Activated T-helper 1 cell treated with anti-CD3 and anti-CD28 coated beads, Interleukin-12 subunit alpha, Interleukin-12 subunit beta, Interleukin-2, Interleukin-4 antibody, amounts not matched to agents 30 ng/mL and 10 ng/mL and 1 ng/mL, durations not matched to agents 14 hours and 24 hours and 36 hours (primary cell): ENCODE measurements around the gene GARNL3. TPM values are rescaled to one million over a fixed set of nuclear protein-coding genes. Genes with fewer than 3 reads are reported as not detected.

Experiments used
- DNase-seq: peaks from one replicate; pipeline ENCODE4 v3.0.0; 2021; ENCODE audit warnings: low spot score
- H3K27ac Mint-ChIP-seq: one replicate; pipeline ENCODE4 v1.8.0; 2021; ENCODE audit warnings: mild to moderate bottlenecking, mixed read lengths
- H3K27me3 Mint-ChIP-seq: one replicate; pipeline ENCODE4 v1.8.0; 2022; ENCODE audit warnings: mild to moderate bottlenecking, moderate library complexity, mixed read lengths; ENCODE audit not compliant: insufficient read depth
- H3K36me3 Mint-ChIP-seq: one replicate; pipeline ENCODE4 v1.8.0; 2021; ENCODE audit warnings: low read depth, mixed read lengths
- H3K4me1 Mint-ChIP-seq: one replicate; pipeline ENCODE4 v1.8.0; 2021; ENCODE audit warnings: low read depth, mixed read lengths
- H3K4me3 Mint-ChIP-seq: one replicate; pipeline ENCODE4 v1.8.0; 2021; ENCODE audit warnings: mild to moderate bottlenecking, moderate library complexity, mixed read lengths
- H3K9me3 Mint-ChIP-seq: one replicate; pipeline ENCODE4 v1.8.0; 2021; ENCODE audit warnings: mixed read lengths
- intact Hi-C: fragments of 100-400 bp; cut with micrococcal nuclease; formaldehyde crosslinking; loops from one replicate; pipeline ENCODE4 v1.15.1; 2024
- total RNA-seq: library from RNA; stranded (reverse); gene quantifications from 2 replicates; pipeline ENCODE4 v1.2.3, GENCODE V29; 2022

GARNL3 gene
- total RNA-seq, 1 donor from 2014 or later, result 2.0 TPM

DNA sequence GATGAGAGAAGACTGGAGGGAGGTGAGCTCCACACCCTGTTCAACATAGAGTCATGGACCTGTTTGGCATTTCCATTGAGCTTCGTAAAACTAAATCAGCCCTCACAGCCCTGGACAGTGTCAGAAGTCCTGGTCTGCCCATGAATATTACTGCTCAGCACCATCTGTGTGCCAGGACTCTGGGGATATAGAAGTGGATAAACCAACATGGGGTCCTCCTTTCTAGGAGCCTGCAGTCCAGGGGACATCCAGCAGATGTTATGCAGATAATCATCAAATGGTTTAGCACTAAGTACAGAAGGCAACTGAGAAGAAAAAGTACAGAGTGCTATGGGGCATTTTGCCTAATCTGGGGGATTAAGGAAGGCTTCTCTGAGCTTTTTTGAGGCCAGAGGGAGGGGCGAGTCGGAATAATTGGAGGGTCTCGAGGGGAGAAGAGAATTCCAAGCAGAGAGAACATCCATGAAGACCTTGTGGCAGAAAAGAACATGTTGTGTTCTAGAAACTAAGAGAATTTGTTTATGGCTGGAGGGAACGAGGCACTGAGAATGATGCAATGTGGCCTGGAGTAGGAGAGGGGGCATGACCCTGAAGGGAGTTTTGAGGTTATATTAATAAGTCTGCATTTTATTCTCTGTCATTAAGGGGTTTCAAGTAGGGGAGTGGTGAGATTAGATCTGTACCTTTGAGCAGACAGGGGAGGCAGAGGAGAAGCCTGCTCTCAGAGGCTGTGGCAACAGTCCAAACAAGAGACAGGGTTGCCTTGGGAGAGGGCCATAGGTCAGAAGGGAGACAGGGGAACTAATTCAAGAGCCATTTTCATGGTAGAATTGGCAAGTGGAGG lies 68.9 kb downstream of the GARNL3 start:
- Mint-ChIP-seq H3K36me3 (no peaks in the 10 kb centered on the region), H3K9me3 (no peaks in the 10 kb centered on the region), H3K27me3 (peaks cover 20% of the 10 kb centered on the region), H3K27ac (no peak overlapping the region), H3K4me3 (no peak overlapping the region), H3K4me1 (no peaks in the 10 kb centered on the region)
- intact Hi-C loops, result no loop called here
- no peak for DNase-seq

DNA sequence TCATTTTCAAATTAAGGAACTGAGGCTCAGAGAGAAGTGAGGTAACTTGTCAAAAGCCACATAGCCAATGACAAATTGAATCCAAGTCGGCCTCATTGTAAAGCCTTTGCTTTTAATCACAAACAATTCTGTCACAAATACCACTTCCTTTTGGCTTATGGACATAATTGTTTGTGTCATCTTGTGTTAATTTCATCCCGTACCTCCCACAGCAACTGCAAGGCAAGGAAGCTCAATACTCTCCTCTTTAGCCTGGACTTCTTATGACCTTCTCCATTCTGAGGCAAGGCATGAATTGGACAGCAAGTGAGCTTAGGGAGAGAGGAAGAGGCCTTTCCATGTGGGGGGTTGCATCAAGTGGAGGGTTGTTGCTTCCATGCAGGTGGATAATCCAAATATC lies 70.2 kb downstream of the GARNL3 start:
- H3K4me3 Mint-ChIP-seq, result no peak overlapping the region
- H3K36me3 Mint-ChIP-seq, result no peaks in the 10 kb centered on the region
- peaks cover 20% of the 10 kb centered on the region for H3K27me3 Mint-ChIP-seq
- no peak overlapping the region for H3K27ac Mint-ChIP-seq
- DNase-seq, result no peak
- H3K4me1 Mint-ChIP-seq, result no peaks in the 10 kb centered on the region
- intact Hi-C loops, result no loop called here
- H3K9me3 Mint-ChIP-seq, result no peaks in the 10 kb centered on the region

DNA sequence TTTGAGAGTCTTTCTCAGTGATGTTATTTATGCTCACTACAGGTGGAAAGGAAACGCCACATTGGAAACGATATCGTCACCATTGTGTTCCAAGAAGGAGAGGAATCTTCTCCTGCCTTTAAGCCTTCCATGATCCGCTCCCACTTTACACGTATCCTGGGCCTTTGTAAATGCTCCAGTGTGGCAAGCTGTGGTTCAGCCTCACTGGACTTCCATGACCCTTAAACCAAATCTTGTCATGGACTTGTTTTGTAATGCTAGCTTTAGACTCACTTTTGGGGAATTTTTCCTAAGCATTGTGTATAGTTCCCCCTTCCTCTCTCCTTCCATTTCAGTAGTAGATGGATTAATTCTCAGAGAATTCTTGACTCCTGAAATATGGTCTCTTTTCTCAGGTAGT lies 71.5 kb downstream of the GARNL3 start:
- H3K4me1 Mint-ChIP-seq, result no peaks in the 10 kb centered on the region
- DNase-seq, result no peak
- H3K27ac Mint-ChIP-seq, result no peak overlapping the region
- H3K36me3 Mint-ChIP-seq, result no peaks in the 10 kb centered on the region
- intact Hi-C loops, result no loop called here
- H3K9me3 Mint-ChIP-seq, result no peaks in the 10 kb centered on the region
- no peak overlapping the region for H3K4me3 Mint-ChIP-seq
- H3K27me3 Mint-ChIP-seq, result peaks cover 16% of the 10 kb centered on the region

DNA sequence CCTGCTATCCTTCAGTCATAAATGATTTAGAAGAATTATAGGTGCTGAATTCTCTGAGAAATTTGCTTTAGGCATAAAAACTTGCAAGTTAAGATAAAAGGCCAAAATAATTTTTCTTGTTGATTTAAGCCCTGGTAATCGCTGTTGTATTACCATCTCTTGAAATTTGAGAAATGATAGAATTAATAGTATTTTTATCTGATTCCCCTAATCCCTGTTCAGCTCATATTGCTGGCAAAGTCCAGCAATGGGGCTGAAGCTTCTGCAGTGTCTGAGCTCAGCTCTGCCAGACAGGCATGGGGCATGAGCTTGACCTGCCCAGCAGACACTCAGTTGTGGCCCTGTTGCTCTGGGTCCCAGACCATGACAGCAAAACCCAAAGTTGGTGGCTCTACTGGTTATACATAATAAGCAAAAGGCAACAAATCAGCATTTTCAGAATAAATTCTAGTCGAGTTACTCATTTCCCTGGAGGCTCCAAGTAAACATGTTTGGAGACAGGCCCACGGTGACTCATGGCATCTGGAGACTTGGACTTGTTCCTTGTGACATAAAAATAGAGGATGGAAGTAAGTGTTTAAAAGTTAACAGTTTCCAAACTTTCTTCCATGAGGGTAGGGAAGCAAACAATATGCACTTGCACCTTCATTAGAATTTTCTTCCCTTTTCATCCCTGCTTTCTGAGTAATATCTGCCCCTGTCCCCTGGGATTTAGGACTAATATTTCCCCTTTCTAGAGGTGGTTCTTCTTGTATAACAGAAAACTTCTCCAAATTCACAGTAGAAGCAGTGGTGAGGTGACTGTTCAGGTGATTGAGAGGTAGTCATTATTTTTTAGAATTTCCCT lies 72.2 kb downstream of the GARNL3 start:
- Mint-ChIP-seq H3K36me3 (no peaks in the 10 kb centered on the region), H3K27me3 (peaks cover 14% of the 10 kb centered on the region), H3K4me1 (no peaks in the 10 kb centered on the region), H3K9me3 (no peaks in the 10 kb centered on the region), H3K27ac (no peak overlapping the region), H3K4me3 (no peak overlapping the region)
- DNase-seq, result no peak
- intact Hi-C loops, result no loop called here

DNA sequence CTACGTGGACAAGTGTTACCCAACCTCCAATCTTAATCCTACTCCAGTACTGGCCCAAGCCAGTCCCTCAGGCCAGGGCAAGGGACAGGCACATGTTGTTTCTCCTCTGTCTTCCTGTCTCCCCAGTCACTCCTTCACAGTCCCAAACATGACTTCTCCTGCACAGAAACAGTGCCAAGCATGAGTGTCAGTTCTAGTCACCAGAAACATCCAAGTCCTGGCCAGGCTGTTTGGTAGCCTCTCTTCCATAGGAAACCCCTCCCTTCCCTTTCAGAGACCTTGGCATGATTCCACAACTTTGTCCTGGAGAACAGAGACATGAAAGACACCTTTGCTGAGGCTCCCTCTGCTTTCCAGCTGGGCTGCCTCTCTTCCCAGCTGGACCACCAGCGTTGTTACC lies 76.1 kb downstream of the GARNL3 start:
- no peak overlapping the region for H3K27ac Mint-ChIP-seq
- H3K27me3 Mint-ChIP-seq, result peaks cover 10% of the 10 kb centered on the region
- H3K4me3 Mint-ChIP-seq, result no peak overlapping the region
- H3K4me1 Mint-ChIP-seq, result no peaks in the 10 kb centered on the region
- no peaks in the 10 kb centered on the region for H3K9me3 Mint-ChIP-seq
- no peak for DNase-seq
- intact Hi-C loops, result no loop called here
- no peaks in the 10 kb centered on the region for H3K36me3 Mint-ChIP-seq

DNA sequence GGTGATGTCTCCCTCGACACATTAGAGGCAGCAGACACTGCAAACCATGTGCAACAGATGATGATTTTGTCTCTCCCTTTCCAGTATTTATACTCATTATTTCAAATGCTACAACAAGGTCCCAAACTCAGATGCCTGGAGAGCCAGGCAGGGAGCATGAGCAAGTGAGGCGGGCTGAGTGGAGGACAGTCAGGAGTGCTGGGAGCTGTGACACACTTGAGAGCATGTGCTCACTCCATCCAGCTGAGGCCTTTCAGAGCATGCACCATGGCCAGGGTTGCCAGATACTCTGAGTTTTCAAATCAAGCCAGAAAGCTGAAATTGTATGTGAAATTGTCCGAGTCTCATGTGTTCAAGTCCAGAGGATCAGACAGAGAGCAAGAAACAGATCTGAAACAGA lies 76.6 kb downstream of the GARNL3 start:
- Mint-ChIP-seq H3K27ac (no peak overlapping the region), H3K27me3 (peaks cover 10% of the 10 kb centered on the region), H3K9me3 (no peaks in the 10 kb centered on the region), H3K36me3 (no peaks in the 10 kb centered on the region), H3K4me3 (no peak overlapping the region), H3K4me1 (no peaks in the 10 kb centered on the region)
- intact Hi-C loops, result no loop called here
- no peak for DNase-seq

DNA sequence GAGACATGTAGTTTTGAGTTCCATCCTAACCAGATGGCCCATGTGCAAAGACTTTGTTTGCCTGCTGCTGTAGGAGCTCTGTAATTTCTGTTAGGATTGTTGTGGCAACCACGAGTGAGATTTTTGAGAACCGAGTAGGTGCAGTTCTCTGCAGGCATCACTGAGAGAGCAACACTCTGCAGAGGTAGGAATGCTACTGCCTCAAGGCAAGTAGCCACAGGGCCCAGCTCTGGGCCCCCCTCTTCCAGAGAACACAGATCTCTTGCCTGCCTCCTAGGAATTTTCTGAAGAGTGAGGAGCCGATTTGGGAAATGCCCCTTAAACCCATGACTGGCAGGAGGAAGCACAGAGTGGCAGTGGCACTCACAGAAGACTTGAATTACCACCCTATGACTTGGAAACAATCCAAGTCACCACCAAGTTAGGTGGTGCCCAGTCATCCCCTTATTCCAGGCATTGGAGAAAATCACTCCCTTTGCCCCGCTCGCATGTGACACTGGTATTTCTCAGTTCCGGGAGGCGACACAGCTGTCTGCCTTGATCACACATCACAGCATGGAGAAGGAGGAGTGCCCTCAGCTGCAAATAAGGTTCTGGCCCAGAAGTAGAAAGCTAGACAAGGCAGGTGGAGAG lies 79.9 kb downstream of the GARNL3 start:
- Mint-ChIP-seq H3K27me3 (peaks cover 13% of the 10 kb centered on the region), H3K9me3 (no peaks in the 10 kb centered on the region), H3K27ac (no peak overlapping the region), H3K4me1 (no peaks in the 10 kb centered on the region), H3K4me3 (no peak overlapping the region), H3K36me3 (no peaks in the 10 kb centered on the region)
- intact Hi-C loops, result no loop called here
- DNase-seq, result no peak

DNA sequence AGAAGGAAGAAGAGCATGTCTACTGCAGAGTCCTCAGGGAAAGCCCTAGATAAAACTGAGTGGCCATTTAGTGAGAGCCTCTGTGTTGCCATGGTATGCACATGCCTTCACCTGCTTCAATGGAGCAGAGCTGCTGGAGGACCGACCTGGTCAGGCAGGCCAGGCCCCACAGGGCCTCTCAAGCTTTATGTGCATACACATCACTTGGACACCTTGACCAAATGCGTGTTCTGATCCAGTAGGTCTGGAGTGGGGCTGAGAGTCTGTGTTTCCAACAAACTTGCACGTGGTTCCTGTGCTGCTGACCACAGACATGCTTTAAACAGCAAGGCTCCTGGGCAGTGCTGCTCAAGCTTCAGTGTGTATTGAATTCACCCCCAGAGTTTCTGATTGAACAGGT lies 81.0 kb downstream of the GARNL3 start:
- H3K9me3 Mint-ChIP-seq, result no peaks in the 10 kb centered on the region
- DNase-seq, result no peak
- peaks cover 12% of the 10 kb centered on the region for H3K27me3 Mint-ChIP-seq
- no peak overlapping the region for H3K27ac Mint-ChIP-seq
- H3K4me3 Mint-ChIP-seq, result no peak overlapping the region
- H3K4me1 Mint-ChIP-seq, result no peaks in the 10 kb centered on the region
- H3K36me3 Mint-ChIP-seq, result no peaks in the 10 kb centered on the region
- intact Hi-C loops, result no loop called here

DNA sequence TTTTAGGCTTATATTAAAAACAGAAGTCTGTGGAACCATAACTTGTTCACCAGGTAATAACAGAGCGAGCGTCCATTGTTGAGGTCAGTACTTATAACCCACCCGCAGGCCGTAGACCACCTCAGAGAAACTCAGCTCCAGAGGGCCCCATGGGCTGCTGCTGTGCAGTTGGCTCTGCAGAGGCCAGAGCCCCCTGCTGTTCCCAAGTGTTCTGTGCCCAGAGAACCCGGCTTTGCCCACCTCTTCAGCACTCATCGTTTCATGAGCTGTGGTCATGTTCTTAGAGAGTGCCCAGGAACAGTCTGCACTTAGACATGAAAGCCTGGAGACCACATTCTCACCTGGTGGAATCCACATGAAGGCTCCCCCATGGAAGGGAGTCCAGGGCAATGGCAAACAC lies 82.0 kb downstream of the GARNL3 start:
- no peak overlapping the region for H3K4me3 Mint-ChIP-seq
- H3K27me3 Mint-ChIP-seq, result peaks cover 13% of the 10 kb centered on the region
- H3K36me3 Mint-ChIP-seq, result no peaks in the 10 kb centered on the region
- intact Hi-C loops, result no loop called here
- no peak overlapping the region for H3K27ac Mint-ChIP-seq
- H3K9me3 Mint-ChIP-seq, result no peaks in the 10 kb centered on the region
- H3K4me1 Mint-ChIP-seq, result no peaks in the 10 kb centered on the region
- no peak for DNase-seq

DNA sequence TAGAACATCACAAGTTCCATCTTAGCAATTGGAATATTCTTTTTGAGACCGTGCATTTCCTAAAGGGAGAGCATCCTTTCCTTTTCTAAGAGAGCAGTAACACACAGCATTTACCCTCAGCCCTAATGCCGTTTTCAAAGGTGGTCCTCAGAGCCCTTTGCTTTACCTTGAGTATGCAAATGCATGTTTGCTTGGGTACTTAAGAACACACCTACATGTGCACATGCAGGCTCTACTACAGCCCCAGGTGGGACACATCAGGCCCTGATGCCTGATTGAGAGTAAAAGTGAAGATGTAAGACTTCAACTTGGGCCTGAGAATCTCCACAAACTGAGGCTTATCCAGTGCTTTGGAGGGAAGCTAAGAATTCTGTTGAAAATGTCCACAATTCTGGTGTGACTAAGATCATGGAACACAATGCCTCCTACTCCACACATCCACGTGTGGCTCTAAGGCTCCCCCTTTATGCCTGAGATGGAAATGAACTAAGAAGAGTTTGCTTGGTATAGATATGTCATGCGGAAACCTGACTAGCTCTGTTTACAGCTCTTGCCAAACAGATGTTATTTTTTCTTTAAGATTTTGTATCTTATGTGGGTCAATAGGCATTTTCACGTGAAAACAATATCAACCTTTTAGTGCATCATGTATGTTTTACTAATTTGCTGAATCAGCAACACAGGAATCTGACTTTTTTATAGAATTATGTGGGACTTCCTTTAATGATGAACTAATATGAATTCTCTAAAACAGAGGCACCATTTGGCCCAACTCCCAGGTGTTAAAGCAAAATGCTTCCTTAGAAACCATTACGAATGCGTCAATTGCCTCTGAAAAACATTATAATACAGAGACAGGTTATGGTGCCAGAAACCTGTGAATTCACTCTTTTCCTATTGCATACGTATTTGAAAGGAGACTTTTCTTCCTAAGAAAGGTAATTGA lies 83.5 kb downstream of the GARNL3 start:
- intact Hi-C loops, result no loop called here

DNA sequence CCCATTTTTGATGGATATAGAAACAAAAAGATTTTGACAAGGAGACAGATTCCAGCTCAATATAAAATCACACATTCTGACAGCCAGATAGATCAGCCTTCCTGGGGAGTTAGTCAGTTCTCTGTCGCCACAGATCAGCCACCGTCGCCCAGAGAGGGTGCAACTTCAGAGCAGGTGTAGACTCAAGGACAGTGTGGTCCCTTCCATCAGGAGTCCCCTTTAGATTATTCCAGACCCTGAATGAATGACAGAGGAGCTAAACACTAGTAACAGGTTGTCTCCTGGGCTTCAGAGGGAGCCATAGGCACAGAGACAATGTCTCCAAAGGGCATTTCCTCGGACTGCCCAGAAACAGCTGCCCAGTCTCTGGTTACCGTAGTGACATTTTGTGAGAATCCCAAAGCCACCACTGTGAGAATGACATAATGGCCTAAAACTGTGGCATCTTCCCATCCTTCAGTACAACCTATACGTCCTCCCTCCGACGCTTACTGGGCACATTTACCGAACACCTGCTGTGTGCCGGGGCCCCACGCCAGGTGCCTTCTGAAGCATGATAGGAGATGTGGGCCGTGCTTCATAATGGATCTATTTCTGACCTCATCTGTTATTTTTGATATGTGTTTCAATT lies 85.0 kb downstream of the GARNL3 start:
- no peak overlapping the region for H3K27ac Mint-ChIP-seq
- intact Hi-C loops, result no loop called here
- no peaks in the 10 kb centered on the region for H3K9me3 Mint-ChIP-seq
- no peak for DNase-seq
- H3K4me1 Mint-ChIP-seq, result no peaks in the 10 kb centered on the region
- peaks cover 21% of the 10 kb centered on the region for H3K27me3 Mint-ChIP-seq
- H3K36me3 Mint-ChIP-seq, result no peaks in the 10 kb centered on the region
- no peak overlapping the region for H3K4me3 Mint-ChIP-seq

More for the DNA sequence above, 83.5 kb downstream of the GARNL3 start:
- no peaks in the 10 kb centered on the region for H3K9me3 Mint-ChIP-seq
- no peak overlapping the region for H3K4me3 Mint-ChIP-seq
- H3K36me3 Mint-ChIP-seq, result no peaks in the 10 kb centered on the region
- H3K27ac Mint-ChIP-seq, result no peak overlapping the region
- H3K27me3 Mint-ChIP-seq, result peaks cover 16% of the 10 kb centered on the region
- DNase-seq, result no peak
- no peaks in the 10 kb centered on the region for H3K4me1 Mint-ChIP-seq
